Neural cell (in vitro differentiated cells): ENCODE data around the gene FAM117B. TPM values are rescaled to one million over a fixed set of nuclear protein-coding genes. Genes with fewer than 3 reads are reported as not detected.

Experiments used
- H2AFZ ChIP-seq: fragments of 200-600, 300-800 bp; sonication (generic), shearing (Covaris generic); 2 replicates; pipeline ENCODE4 v1.6.0; 2014; ENCODE audit warnings: low read depth, mild to moderate bottlenecking, antibody characterized with exemption, low read length, moderate library complexity
- H3F3A ChIP-seq: fragments of 200-600 bp; shearing (Covaris generic); 2 replicates; pipeline ENCODE4 v1.6.1; 2016; ENCODE audit warnings: mild to moderate bottlenecking, moderate library complexity, mixed read lengths, antibody characterized with exemption, low read length; ENCODE audit not compliant: insufficient read depth, poor library complexity, severe bottlenecking
- H3K27ac ChIP-seq: fragments of 200-600, 300-800 bp; sonication (generic), shearing (Covaris generic); 2 replicates; pipeline ENCODE4 v1.5.1; 2014; ENCODE audit warnings: mild to moderate bottlenecking, low read length, moderate library complexity
- H3K27me3 ChIP-seq: fragments of 300-800, 200-600 bp; sonication (generic), shearing (Covaris generic); 2 replicates; pipeline ENCODE4 v1.6.0; 2014; ENCODE audit warnings: mild to moderate bottlenecking, low read depth, low read length, moderate library complexity; ENCODE audit not compliant: insufficient read depth
- H3K36me3 ChIP-seq: fragments of 300-800, 200-600 bp; sonication (generic), shearing (Covaris generic); 2 replicates; pipeline ENCODE4 v1.5.1; 2014; ENCODE audit warnings: mild to moderate bottlenecking, antibody characterized with exemption, low read length, moderate library complexity; ENCODE audit not compliant: insufficient read depth
- H3K4me2 ChIP-seq: fragments of 300-800, 200-600 bp; sonication (generic), shearing (Covaris generic); 2 replicates; pipeline ENCODE4 v1.6.0; 2014; ENCODE audit warnings: mild to moderate bottlenecking, low read length
- H3K4me3 ChIP-seq: fragments of 300-800, 200-600 bp; sonication (generic), shearing (Covaris generic); 2 replicates; pipeline ENCODE4 v1.5.1; 2014; ENCODE audit warnings: mild to moderate bottlenecking, low read length, moderate library complexity
- H3K79me2 ChIP-seq: fragments of 200-600 bp; shearing (Covaris generic); replicated peaks from 2 replicates; pipeline ENCODE4 v1.6.0; 2014; ENCODE audit warnings: mild to moderate bottlenecking, low read length, moderate library complexity; ENCODE audit not compliant: insufficient read depth
- H3K9ac ChIP-seq: fragments of 300-800, 200-600 bp; sonication (generic), shearing (Covaris generic); 2 replicates; pipeline ENCODE4 v1.6.1; 2016; ENCODE audit warnings: mild to moderate bottlenecking, low read length, mixed read lengths
- H3K9me2 ChIP-seq: fragments of 200-600 bp; shearing (Covaris generic); 2 replicates; pipeline ENCODE4 v1.6.1; 2016; ENCODE audit warnings: mild to moderate bottlenecking, low read length, mixed read lengths; ENCODE audit not compliant: insufficient read depth
- H3K9me3 ChIP-seq: fragments of 200-600, 300-800 bp; sonication (generic), shearing (Covaris generic); 2 replicates; pipeline ENCODE4 v1.6.1; 2016; ENCODE audit warnings: mild to moderate bottlenecking, mixed run types, low read length, moderate library complexity, mixed read lengths
- H4K20me1 ChIP-seq: fragments of 200-600 bp; shearing (Covaris generic); 2 replicates; pipeline ENCODE4 v1.6.1; 2016; ENCODE audit warnings: mild to moderate bottlenecking, mixed run types; ENCODE audit not compliant: insufficient read depth
- CTCF ChIP-seq: fragments of 450-650 bp; IDR thresholded peaks from 2 replicates; pipeline ENCODE4 v1.5.1; 2014; ENCODE audit warnings: antibody characterized with exemption, mild to moderate bottlenecking, moderate library complexity; ENCODE audit not compliant: poor library complexity, severe bottlenecking
- EZH2 ChIP-seq: fragments of 200-600, 300-800 bp; shearing (Covaris generic), sonication (generic); IDR thresholded peaks from 2 replicates; pipeline ENCODE4 v1.6.1; 2014; ENCODE audit warnings: antibody characterized with exemption, low read length, borderline replicate concordance, mild to moderate bottlenecking; ENCODE audit not compliant: insufficient read depth, poor library complexity, severe bottlenecking
- MXI1 ChIP-seq: fragments of 450-650 bp; conservative IDR thresholded peaks from 2 replicates; pipeline ENCODE4 v1.6.1; 2014; ENCODE audit warnings: antibody characterized with exemption, mild to moderate bottlenecking; ENCODE audit not compliant: poor library complexity, severe bottlenecking
- POLR2AphosphoS5 ChIP-seq: IDR thresholded peaks from 2 replicates; pipeline ENCODE4 v1.6.1; 2012
- REST ChIP-seq: IDR thresholded peaks from 2 replicates; pipeline ENCODE4 v1.6.1; 2012; ENCODE audit warnings: borderline replicate concordance
- SMC3 ChIP-seq: fragments of 450-650 bp; conservative IDR thresholded peaks from 2 replicates; pipeline ENCODE4 v1.6.1; 2014; ENCODE audit warnings: antibody characterized with exemption, mild to moderate bottlenecking, moderate library complexity; ENCODE audit not compliant: poor library complexity
- TAF1 ChIP-seq: IDR thresholded peaks from 2 replicates; pipeline ENCODE4 v1.6.1; 2012; ENCODE audit warnings: low read depth
- polyA plus RNA-seq: library from polyadenylated mRNA; depleted of rRNA; stranded (reverse); fragments of >200 nt; gene quantifications from 2 replicates; pipeline ENCODE4 v1.2.3, GENCODE V29; 2014

The FAM117B gene
- polyA plus RNA-seq, 1 donor from 2014 or later: 32.9 TPM

GRCh38 chr2:202689459-202689858, 54.7 kb downstream of the FAM117B start:
- Histone ChIP-seq H3K9me3 (no peaks in the 10 kb centered on the region), H3K9me2 (no peaks in the 10 kb centered on the region)

GRCh38 chr2:202689898-202690297, 55.1 kb downstream of the FAM117B start:
- Histone ChIP-seq H3K9ac (no peak overlapping the region), H3K79me2 (peaks cover 56% of the 10 kb centered on the region), H3K36me3 (no peaks in the 10 kb centered on the region), H3K9me2 (no peaks in the 10 kb centered on the region), H2AFZ (no peak overlapping the region), H3K4me3 (no peak overlapping the region), H3F3A (no peaks in the 10 kb centered on the region), H3K27me3 (no peaks in the 10 kb centered on the region), H3K4me2 (no peak overlapping the region), H3K27ac (no peak overlapping the region), H3K9me3 (no peaks in the 10 kb centered on the region), H4K20me1 (no peaks in the 10 kb centered on the region)
- TF ChIP-seq SMC3: no peak
- no peak for TF ChIP-seq CTCF
- TF ChIP-seq REST: no peak
- TF ChIP-seq TAF1: no peak

More at GRCh38 chr2:202689459-202689858, 54.7 kb downstream of the FAM117B start:
- H3K9ac ChIP-seq: no peak overlapping the region
- H3K4me2 ChIP-seq: no peak overlapping the region
- no peak overlapping the region for H2AFZ ChIP-seq
- TF ChIP-seq SMC3 (no peak), POLR2AphosphoS5 (no peak), MXI1 (no peak), EZH2 (no peak), REST (no peak)
- no peak overlapping the region for H3K27ac ChIP-seq
- H3K4me3 ChIP-seq: no peak overlapping the region
- H3F3A ChIP-seq: no peaks in the 10 kb centered on the region
- no peaks in the 10 kb centered on the region for H3K36me3 ChIP-seq
- peaks cover 56% of the 10 kb centered on the region for H3K79me2 ChIP-seq
- H3K27me3 ChIP-seq: no peaks in the 10 kb centered on the region
- no peaks in the 10 kb centered on the region for H4K20me1 ChIP-seq
